HEK293T (cell line): ENCODE measurements around the gene KRT6A.
"Not testable (repeated sequence)": the region's sequence is repeated elsewhere in the genome, so short reads cannot be mapped to it uniquely, and the experiment has no call there.

Experiments used
- CTCF ChIA-PET: fragments of 350-600 bp; formaldehyde crosslinking; extraction: SDS; loops from one replicate; lab custom pipeline; 2021; ENCODE audit warnings: antibody characterized with exemption, inconsistent platforms; lab: Yijun Ruan, JAX
- POLR2A ChIA-PET: fragments of 350-600 bp; formaldehyde crosslinking; extraction: SDS; loops from one replicate; lab custom pipeline; 2020; ENCODE audit warnings: antibody characterized with exemption, inconsistent platforms; lab: Yijun Ruan, JAX
- DNase-seq: peaks from one replicate; pipeline ENCODE4 v3.0.0; 2012; ENCODE audit warnings: mixed read lengths; ENCODE audit errors: extremely low spot score
- ARNT ChIP-seq: fragments of 450-650 bp; IDR thresholded peaks from 2 replicates; pipeline ENCODE4 v1.6.1; 2017; ENCODE audit warnings: mild to moderate bottlenecking
- BHLHE40 ChIP-seq: fragments of 450-650 bp; IDR thresholded peaks from 2 replicates; pipeline ENCODE4 v1.6.1; 2016; ENCODE audit warnings: mild to moderate bottlenecking, moderate library complexity, borderline replicate concordance
- CTBP1 ChIP-seq: fragments of 450-650 bp; IDR thresholded peaks from 2 replicates; pipeline ENCODE4 v1.6.1; 2016; ENCODE audit warnings: borderline replicate concordance
- ELF4 ChIP-seq: fragments of 450-650 bp; IDR thresholded peaks from 2 replicates; pipeline ENCODE4 v1.6.1; 2017; ENCODE audit warnings: antibody characterized with exemption
- FOXA1 ChIP-seq: fragments of 450-650 bp; IDR thresholded peaks from 2 replicates; pipeline ENCODE4 v1.6.1; 2016; ENCODE audit warnings: mild to moderate bottlenecking
- FOXK2 ChIP-seq: fragments of 450-650 bp; IDR thresholded peaks from 2 replicates; pipeline ENCODE4 v1.6.1; 2016; ENCODE audit warnings: mild to moderate bottlenecking
- FOXM1 ChIP-seq: fragments of 450-650 bp; IDR thresholded peaks from 2 replicates; pipeline ENCODE4 v1.6.1; 2017; ENCODE audit warnings: mild to moderate bottlenecking, borderline replicate concordance
- HDGF ChIP-seq: fragments of 450-650 bp; IDR thresholded peaks from 2 replicates; pipeline ENCODE4 v1.6.1; 2017; ENCODE audit warnings: antibody characterized with exemption, borderline replicate concordance
- L3MBTL2 ChIP-seq: fragments of 450-650 bp; conservative IDR thresholded peaks from 2 replicates; pipeline ENCODE4 v1.6.1; 2016; ENCODE audit warnings: mild to moderate bottlenecking
- LEF1 ChIP-seq: fragments of 450-650 bp; IDR thresholded peaks from 2 replicates; pipeline ENCODE4 v1.6.1; 2017; ENCODE audit warnings: mild to moderate bottlenecking, borderline replicate concordance
- NFRKB ChIP-seq: fragments of 450-650 bp; IDR thresholded peaks from 2 replicates; pipeline ENCODE4 v1.6.1; 2016; ENCODE audit warnings: mild to moderate bottlenecking, moderate library complexity
- SP1 ChIP-seq: fragments of 450-650 bp; IDR thresholded peaks from 2 replicates; pipeline ENCODE4 v1.6.1; 2017
- SUZ12 ChIP-seq: fragments of 450-650 bp; IDR thresholded peaks from 2 replicates; pipeline ENCODE4 v1.6.1; 2016; ENCODE audit warnings: mild to moderate bottlenecking
- TARDBP ChIP-seq: fragments of 450-650 bp; IDR thresholded peaks from 2 replicates; pipeline ENCODE4 v1.6.1; 2016
- ZNF384 ChIP-seq: fragments of 450-650 bp; IDR thresholded peaks from 2 replicates; pipeline ENCODE4 v1.6.1; 2016
- TF ChIP-seq, protein P1 (sequence below): fragments of 450-650 bp; IDR thresholded peaks from 2 replicates; pipeline ENCODE4 v1.6.1; 2016

The KRT6A gene

DNA sequence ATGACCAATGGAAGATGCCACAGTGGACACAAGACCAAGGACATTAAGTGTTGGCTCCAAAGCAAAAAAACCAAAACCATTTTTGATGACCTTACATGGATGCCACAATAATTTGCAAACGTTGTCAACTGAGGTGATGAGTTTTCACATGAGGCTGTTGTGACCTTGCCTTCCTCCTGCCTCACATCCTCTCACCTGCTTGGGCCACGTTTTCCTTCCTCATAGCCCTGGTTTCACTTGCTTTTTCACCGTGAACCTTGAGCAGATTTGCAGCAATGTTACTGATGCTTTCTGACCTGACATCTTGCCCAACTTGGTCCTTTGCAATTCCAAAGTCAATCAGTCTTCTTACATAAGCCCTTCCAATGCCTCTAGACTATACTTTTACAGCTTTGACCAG, 44.8 kb downstream of the KRT6A start:
- CTCF ChIA-PET, result no interaction called here
- TF ChIP-seq L3MBTL2 (no peak), HDGF (no peak), NFRKB (no peak), ZNF384 (no peak), SP1 (no peak), TARDBP (no peak), ELF4 (no peak), FOXA1 (no peak), BHLHE40 (no peak), ARNT (no peak), SUZ12 (no peak), LEF1 (no peak), FOXM1 (no peak)
- TF ChIP-seq, protein P1, sequence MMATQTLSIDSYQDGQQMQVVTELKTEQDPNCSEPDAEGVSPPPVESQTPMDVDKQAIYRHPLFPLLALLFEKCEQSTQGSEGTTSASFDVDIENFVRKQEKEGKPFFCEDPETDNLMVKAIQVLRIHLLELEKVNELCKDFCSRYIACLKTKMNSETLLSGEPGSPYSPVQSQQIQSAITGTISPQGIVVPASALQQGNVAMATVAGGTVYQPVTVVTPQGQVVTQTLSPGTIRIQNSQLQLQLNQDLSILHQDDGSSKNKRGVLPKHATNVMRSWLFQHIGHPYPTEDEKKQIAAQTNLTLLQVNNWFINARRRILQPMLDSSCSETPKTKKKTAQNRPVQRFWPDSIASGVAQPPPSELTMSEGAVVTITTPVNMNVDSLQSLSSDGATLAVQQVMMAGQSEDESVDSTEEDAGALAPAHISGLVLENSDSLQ, result no peak
- DNase-seq, result no peak
- POLR2A ChIA-PET, result no interaction called here

- CTCF ChIA-PET, POLR2A ChIA-PET: not testable (repeated sequence)
Measured at GRCh38 chr12:52447196-52447595, 45.9 kb downstream of the KRT6A start.

GRCh38 chr12:52446367-52447045, 46.6 kb downstream of the KRT6A start:
- ChIA-PET CTCF (interaction anchor here (0.5 kb wide), 1 partner anchor 14 kb away, joined by 3 read pairs; no protein-coding TSS in a partner anchor), POLR2A (no interaction called here)

More at GRCh38 chr12:52447196-52447595, 45.9 kb downstream of the KRT6A start:
- DNase-seq, result not testable (repeated sequence)

GRCh38 chr12:52445876-52446275, 47.2 kb downstream of the KRT6A start:
- TF ChIP-seq BHLHE40 (no peak), NFRKB (no peak), SP1 (no peak), ZNF384 (no peak), L3MBTL2 (no peak), SUZ12 (no peak), ELF4 (no peak)
- no peak for DNase-seq
- POLR2A ChIA-PET, result no interaction called here
- CTCF ChIA-PET, result interaction anchor here (0.5 kb wide), 1 partner anchor 15 kb away, joined by 3 read pairs; no protein-coding TSS in a partner anchor

More at GRCh38 chr12:52446367-52447045, 46.6 kb downstream of the KRT6A start:
- TF ChIP-seq ARNT, result no peak
- no peak for TF ChIP-seq ELF4
- TF ChIP-seq FOXK2, result no peak
- no peak for TF ChIP-seq ZNF384
- DNase-seq, result no peak

GRCh38 chr12:52444647-52445595, 48.1 kb downstream of the KRT6A start:
- ChIA-PET POLR2A (no interaction called here), CTCF (no interaction called here)
- TF ChIP-seq, protein P1, result no peak
- TF ChIP-seq ELF4 (no peak), SP1 (no peak), NFRKB (no peak), FOXM1 (no peak), LEF1 (no peak), HDGF (no peak), CTBP1 (no peak), L3MBTL2 (no peak), ZNF384 (no peak), FOXK2 (no peak), ARNT (no peak), BHLHE40 (no peak)
- no peak for DNase-seq

GRCh38 chr12:52443966-52444365, 49.1 kb downstream of the KRT6A start:
- POLR2A ChIA-PET, result no interaction called here
- no peak for DNase-seq
- TF ChIP-seq ARNT (no peak), FOXM1 (no peak), HDGF (no peak), TARDBP (no peak), SP1 (no peak), BHLHE40 (no peak), ZNF384 (no peak), ELF4 (no peak), L3MBTL2 (no peak), CTBP1 (no peak), FOXA1 (no peak)
- CTCF ChIA-PET, result no interaction called here

GRCh38 chr12:52442600-52443061, 50.4 kb downstream of the KRT6A start:
- DNase-seq, result no peak
- ChIA-PET CTCF (no interaction called here), POLR2A (interaction anchor here (0.6 kb wide), 1 partner anchor 438 kb away, joined by 3 read pairs; no protein-coding TSS in a partner anchor)
- TF ChIP-seq FOXM1 (no peak), ZNF384 (no peak), SUZ12 (no peak), FOXA1 (no peak), L3MBTL2 (no peak), LEF1 (no peak), HDGF (no peak), NFRKB (no peak), ARNT (no peak), TARDBP (no peak), BHLHE40 (no peak), ELF4 (no peak), FOXK2 (no peak)
- TF ChIP-seq, protein P1, result no peak
